Gastroesophageal sphincter (tissue), 3 donors: Measurements from ENCODE around the gene LPP.

Experiments
- CTCF ChIP-seq, 4 experiments: fragments of 200-600 bp in 2 of 4; fragments of 450-650 bp in 2 of 4; sonication (generic) in 1 of 4; IDR thresholded peaks; one replicate each; pipeline ENCODE4 v1.5.1; 2017 to 2019; ENCODE audit warnings: antibody characterized with exemption in 4 of 4, mild to moderate bottlenecking in 2 of 4, moderate library complexity in 2 of 4
- EP300 ChIP-seq: sonication (generic); formaldehyde crosslinking; IDR thresholded peaks from one replicate; pipeline ENCODE4 v1.6.1; 2017; ENCODE audit warnings: antibody characterized with exemption, mild to moderate bottlenecking
- POLR2A ChIP-seq, 2 donors: fragments of 450-650 bp; IDR thresholded peaks; one replicate each; pipeline ENCODE4 v1.6.1; 2017; ENCODE audit warnings: antibody characterized with exemption in 2 of 2, mild to moderate bottlenecking in 2 of 2, moderate library complexity in 1 of 2
- POLR2AphosphoS5 ChIP-seq: sonication (generic); formaldehyde crosslinking; IDR thresholded peaks from one replicate; pipeline ENCODE4 v1.6.1; 2017; ENCODE audit warnings: antibody characterized with exemption

DNA sequence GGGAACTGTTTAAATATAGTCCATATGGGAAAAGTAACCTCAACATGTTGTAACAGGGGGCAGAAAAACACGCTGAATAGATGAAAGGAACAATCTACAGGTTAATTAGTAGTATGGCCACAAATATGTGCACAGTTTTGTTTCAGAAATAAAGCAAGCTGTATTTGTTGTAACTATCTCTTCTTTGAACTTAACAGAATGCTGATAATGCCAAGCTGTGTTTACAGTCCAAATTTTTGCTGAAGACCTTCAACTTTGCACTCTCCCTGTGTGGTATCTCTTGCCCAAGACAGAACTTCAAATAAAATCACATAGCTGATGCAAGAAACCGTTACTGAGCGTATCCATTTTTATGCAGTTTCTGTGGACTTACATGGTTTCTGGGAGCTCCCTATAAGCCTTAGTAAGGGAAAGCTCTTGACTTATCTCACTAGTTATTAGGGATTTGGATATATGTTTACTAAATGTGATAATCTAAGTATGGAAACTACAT lies 592.4 kb downstream of the LPP start:
- TF ChIP-seq POLR2AphosphoS5 (no peak), CTCF (IDR thresholded peaks at IDR 0.05) (no peak), POLR2A (IDR thresholded peaks at IDR 0.05) (no peak), EP300 (no peak)
